Measurements from ENCODE around the gene ATP6V1B1.

GRCh38 chr2:70919672-70920366 lies 15.9 kb upstream of the ATP6V1B1 start:
- TF ChIP-seq CTCF (IDR thresholded peaks at IDR 0.05; ENCODE audit: low read depth, low read length, poor library complexity, severe bottlenecking) (peak; percentile 87), EZH2phosphoT487 (IDR thresholded peaks at IDR 0.05; ENCODE audit: borderline replicate concordance, low read length) (no peak)

Data from DOHH2 (cell line).